Left kidney (tissue), 2 donors: Measurements from ENCODE around the gene ACAP3. TPM values are rescaled to one million over a fixed set of nuclear protein-coding genes. Genes with fewer than 3 reads are reported as not detected.
"Not testable (repeated sequence)": the region's sequence is repeated elsewhere in the genome, so short reads cannot be mapped to it uniquely, and the experiment has no call there.

Source experiments
- DNase-seq: peaks from one replicate; pipeline ENCODE4 v3.0.0-alpha.2; 2013
- polyA plus RNA-seq: library from polyadenylated mRNA; unstranded; fragments of 120-200 nt; gene quantifications from one replicate; pipeline ENCODE4 v1.2.1, GENCODE V29; 2013; ENCODE audit not compliant: insufficient read length

The ACAP3 gene
- polyA plus RNA-seq, 1 donor, result 25.2 TPM

- no peak for DNase-seq
These were observed 42.9 kb downstream of the ACAP3 start for GRCh38 chr1:1264868-1265272.

DNA sequence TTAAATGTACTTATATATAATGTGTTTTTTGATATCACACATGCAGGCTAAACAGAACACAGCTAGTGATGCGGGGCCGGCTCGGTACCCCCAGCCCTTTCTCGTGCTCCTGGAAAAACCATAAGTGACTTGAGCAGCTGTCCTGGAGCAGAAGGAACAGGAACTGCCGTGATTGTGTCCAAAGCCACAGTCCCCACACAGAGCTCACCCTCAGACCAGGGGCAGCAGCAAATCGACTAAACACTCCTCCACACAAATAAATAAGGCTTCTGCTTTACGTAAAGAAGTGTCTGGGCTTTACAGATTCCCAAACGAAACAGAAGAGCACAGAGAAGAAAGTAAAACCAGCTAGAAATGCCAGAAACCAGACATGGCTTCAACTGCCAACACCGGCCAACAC lies 43.7 kb downstream of the ACAP3 start:
- no peak for DNase-seq

DNA sequence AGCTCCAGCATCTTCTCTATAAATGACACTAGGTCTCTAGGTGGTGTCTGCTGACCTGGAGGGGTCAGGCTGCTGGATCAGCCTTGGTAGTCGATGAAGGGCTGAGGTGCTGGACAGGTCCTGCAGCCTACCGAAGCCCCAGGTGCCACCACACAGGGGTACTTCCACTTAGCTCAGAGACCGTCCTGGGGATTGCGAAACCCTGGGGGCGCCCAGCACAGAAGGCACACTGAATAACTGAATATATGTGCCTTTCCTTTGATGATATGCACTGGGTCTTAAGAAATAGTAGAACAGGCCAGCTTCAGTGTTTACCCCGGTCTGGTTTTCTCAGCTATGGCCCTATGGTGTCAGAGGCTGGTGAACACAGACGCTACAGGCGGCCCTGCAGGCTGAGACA lies 45.0 kb downstream of the ACAP3 start:
- DNase-seq, result no peak

- DNase-seq, result no peak
These were observed 45.7 kb downstream of the ACAP3 start for GRCh38 chr1:1262071-1262470.

DNA sequence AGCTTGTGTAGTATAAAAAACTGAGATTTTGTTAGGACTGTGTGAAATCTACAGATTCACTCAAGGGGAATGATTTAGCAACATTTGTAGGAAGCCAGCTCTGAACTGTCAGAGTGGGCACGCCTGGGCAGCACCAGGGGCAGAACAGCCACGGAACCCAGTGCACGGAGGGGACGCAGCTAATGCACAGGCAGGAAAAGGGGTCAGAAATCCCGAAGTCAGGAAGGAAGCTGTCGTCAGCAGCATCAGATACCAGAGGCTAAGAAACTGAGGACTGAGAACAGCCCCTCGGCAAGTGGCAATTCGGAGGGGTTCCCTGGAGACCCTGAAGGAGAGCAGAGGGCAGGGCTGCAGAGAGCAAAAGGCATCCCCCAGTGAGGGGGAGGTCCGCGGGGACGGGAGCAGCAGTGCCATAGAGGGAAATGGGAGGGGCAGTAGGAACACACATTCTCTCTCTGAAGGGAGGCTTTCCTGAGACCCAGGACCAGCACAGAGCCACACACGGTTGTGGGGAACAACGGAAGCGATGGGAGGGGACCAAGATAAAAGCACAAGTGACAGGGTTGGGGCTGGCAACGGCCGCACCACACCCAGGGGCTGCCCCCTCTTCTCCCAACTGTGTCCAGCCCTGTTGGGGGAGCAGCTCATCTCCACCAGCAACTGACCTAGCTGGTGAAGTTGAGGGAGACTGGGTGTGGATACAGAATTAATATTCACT lies 46.7 kb downstream of the ACAP3 start:
- DNase-seq, result no peak

DNA sequence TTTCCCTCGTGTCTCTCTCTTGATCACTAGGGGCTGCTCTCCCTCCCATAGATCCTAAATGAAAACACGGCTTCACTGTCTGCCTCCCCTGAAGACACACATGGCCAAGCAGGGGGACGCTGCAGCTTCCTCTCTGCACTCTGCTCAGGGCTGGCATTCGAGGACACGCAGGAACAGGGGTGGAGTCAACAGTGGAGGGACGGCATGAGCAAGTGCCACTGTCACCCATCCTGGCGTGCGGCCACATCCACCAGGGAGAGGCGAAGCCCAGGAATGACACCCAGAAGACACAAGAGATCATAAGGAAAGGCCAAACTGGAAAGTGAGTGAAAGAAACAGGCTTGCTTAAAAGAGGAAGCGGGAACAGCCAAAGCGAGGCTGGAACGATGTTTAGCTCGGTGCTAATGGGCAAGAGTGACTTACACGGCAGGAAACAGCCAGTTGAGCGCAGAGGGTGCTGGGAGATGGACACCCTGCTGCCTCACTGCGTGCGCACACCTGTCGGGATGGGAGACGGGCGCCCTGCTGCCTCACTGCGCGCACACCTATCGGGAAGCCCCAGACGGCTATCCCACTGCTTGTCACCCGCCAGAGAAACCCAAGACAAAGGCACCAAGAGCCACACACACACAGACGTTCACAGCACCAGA lies 47.7 kb downstream of the ACAP3 start:
- no peak for DNase-seq

- no peak for DNase-seq
These were observed 48.2 kb downstream of the ACAP3 start for GRCh38 chr1:1259540-1259939.

GRCh38 chr1:1259119-1259488 lies 48.6 kb downstream of the ACAP3 start:
- DNase-seq, result no peak

GRCh38 chr1:1256956-1257871 lies 50.5 kb downstream of the ACAP3 start:
- DNase-seq, result no peak

GRCh38 chr1:1255611-1256010 lies 52.1 kb downstream of the ACAP3 start:
- DNase-seq, result no peak

GRCh38 chr1:1255078-1255477 lies 52.7 kb downstream of the ACAP3 start:
- no peak for DNase-seq

GRCh38 chr1:1254667-1254998 lies 53.1 kb downstream of the ACAP3 start:
- no peak for DNase-seq

GRCh38 chr1:1253972-1254666 lies 53.6 kb downstream of the ACAP3 start:
- no peak for DNase-seq

DNA sequence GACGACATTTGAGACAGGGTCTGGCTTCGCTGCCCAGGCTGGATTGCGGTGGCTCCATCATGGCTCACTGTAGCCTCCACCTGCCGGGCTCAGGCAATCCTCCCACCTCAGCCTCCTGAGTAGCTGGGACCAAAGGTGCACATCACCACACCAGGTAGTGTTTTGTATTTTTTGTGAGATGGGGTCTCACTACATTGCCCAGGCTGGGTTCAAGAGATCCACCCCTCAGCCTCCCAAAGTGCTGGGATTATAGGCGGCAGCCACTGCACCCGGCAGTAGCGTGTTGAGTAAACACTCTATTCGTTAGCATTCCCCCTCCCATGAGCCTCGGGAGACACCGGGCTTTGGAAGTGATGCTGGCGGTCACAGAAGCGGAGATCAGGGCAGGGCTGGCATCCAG lies 54.4 kb downstream of the ACAP3 start:
- DNase-seq, result no peak

DNA sequence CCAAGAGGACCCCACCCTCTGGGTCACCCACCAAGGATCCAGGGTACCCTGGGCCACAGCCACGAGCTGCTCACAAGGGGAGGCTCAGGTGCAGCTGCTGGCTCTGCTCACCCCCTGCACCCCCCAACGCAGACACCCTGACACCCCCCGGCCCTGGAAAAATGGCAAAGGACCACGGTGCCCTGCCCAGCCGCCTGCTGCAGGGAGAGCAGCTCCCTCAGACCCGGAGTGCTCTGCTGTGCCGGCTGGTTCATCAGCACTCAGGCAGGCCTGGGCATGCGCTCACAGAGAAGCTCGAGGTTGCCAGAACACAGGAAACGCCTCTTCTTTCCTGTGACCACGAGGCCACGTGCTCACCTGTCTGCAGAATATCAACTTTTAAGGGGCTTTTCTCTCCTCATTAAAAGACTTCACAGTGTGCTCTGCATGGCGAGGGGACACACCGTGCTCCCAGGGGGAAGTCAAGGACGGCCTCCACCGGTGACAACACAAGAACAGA lies 56.9 kb downstream of the ACAP3 start:
- no peak for DNase-seq

- not testable (repeated sequence) for DNase-seq
These were observed 59.5 kb downstream of the ACAP3 start for GRCh38 chr1:1248009-1248913.

GRCh38 chr1:1247341-1247913 lies 60.3 kb downstream of the ACAP3 start:
- no peak for DNase-seq

DNA sequence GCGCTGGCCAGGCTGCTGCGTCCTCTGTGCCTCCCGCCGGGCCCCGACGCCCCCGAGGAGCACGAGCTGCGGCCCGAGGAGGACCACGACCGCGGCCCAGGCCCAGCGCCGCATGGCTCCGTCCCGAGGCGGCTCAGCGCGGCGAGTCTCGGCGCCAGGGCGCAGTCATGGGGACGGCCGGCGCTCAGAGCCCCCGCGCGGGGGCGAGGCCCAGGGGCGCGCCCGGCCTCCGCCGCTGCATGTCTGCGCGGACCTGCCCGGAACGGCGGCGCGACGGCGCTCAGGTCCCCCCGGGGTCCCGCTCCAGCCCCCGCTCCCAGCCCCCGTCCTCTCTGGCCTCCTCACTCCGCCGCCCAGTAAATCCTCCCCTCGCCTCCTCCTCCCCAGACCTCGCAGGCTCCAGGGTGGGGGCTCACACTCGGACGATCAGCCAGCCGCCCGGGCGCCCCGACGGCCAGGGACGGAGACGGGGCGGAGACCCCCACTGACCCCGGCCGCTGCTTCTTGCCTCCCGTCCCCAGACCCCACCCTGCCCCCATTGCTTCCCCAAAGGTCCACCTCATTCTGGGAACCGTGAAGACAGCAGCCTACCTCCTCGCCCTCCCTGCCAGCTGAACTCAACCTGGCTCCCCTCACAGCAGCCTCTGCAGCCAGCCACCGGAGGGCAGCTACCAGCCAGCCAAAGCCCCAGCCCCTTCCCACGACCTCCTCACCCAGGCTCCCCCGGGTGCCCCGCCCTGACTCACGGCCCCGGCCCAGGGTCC lies 61.0 kb downstream of the ACAP3 start, which contains the start of gene C1QTNF12:
Gene C1QTNF12 (minus strand): TSS at position 146 of the 764 bp plus-strand sequence. CDS start 32 bp downstream, at position 114.
- no peak for DNase-seq

- DNase-seq, result no peak
These were observed 61.7 kb downstream of the ACAP3 start for GRCh38 chr1:1245817-1246576.
